GM13977 (cell line): ENCODE measurements around the gene RDH14.

ENCODE experiments used
- DNase-seq: peaks from one replicate; pipeline ENCODE4 v3.0.0; 2012; ENCODE audit warnings: low spot score
- CTCF ChIP-seq: IDR thresholded peaks from 2 replicates; pipeline ENCODE4 v1.5.1; 2012; ENCODE audit warnings: mild to moderate bottlenecking, control low read depth; ENCODE audit not compliant: insufficient read depth; ENCODE audit errors: extremely low read depth, missing control alignments
- in situ Hi-C: fragments of 300-500 bp; cut with MboI; formaldehyde crosslinking; loops from one replicate; pipeline ENCODE4 v1.12.0; 2022; ENCODE audit warnings: low sequenced_read_pairs, low pct_unique_long_range_greater_than_20kb, mixed read lengths, inconsistent platforms; ENCODE audit not compliant: unreplicated experiment

The RDH14 gene

DNA sequence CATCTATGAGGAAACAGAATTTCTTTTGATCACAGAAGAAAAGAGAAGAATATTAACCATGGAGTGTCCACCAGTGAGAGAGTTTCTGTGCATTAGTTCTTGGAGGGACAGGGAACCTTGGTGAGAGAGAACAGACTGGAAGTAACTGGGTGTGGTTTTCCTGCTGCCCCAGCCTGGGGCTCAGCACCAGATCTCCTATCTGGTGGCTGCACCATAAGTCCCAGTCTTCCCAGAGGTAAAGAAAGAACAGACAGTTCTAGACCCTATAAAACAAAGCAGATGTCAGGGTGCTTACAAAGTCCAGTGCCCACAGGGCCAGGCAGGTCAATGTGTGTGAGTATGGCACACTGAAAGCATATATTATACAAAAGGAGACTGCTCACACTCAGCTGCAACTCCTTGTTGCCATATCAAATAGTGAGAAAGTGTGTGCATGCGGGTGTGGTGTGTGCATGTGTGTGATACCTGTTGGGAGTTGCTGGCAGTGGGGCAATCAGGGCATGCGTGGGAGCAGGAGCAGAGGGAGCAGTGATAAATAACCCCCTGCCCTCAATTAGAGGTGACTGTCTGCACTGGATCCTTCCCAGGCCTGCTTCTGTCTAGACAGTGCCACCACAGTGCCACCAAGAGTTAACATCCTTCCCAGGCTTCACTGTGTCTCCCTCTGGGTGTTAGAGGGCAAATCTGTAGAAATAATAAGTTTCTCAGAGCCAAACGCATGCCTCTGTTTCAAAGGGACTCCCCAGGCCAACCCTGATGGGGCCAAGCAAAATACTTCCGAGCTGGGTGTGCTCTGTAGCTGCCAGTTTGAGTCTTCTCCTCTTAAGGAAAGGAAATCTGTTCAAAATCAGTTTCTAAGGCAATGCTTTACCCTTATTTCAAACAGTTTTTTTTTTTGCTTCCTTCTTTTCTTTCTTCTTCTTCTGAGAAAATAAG, 45.7 kb downstream of the RDH14 start:
- no peak for TF ChIP-seq CTCF
- peak; percentile 5 for DNase-seq
- in situ Hi-C loops: loop anchor here (25.0 kb wide), 2 partner anchors 848 to 1348 kb away; partner anchors contain the start of gene OSR1

DNA sequence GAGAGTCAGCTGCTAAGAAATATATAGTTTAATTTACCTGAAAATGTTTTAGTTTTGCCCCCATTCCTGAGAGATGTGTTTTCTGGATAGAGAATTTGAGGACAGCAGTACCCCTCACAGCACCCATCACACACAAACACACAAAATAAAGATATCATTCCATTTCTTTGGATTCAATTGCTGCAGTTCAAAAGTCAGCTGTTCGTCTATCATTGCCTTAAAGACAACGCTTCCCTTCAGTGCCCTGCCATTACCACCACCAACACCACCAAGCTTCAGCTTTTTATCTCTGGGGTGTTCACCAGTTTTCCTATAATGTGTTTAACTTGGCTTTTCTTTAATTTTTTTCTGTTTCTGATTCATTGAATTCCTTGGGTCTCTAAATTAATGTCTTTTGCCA, 49.7 kb downstream of the RDH14 start:
- no peak for TF ChIP-seq CTCF
- no peak for DNase-seq
- in situ Hi-C loops: loop anchor here (25.0 kb wide), 2 partner anchors 852 to 1352 kb away; partner anchors contain the start of gene OSR1

DNA sequence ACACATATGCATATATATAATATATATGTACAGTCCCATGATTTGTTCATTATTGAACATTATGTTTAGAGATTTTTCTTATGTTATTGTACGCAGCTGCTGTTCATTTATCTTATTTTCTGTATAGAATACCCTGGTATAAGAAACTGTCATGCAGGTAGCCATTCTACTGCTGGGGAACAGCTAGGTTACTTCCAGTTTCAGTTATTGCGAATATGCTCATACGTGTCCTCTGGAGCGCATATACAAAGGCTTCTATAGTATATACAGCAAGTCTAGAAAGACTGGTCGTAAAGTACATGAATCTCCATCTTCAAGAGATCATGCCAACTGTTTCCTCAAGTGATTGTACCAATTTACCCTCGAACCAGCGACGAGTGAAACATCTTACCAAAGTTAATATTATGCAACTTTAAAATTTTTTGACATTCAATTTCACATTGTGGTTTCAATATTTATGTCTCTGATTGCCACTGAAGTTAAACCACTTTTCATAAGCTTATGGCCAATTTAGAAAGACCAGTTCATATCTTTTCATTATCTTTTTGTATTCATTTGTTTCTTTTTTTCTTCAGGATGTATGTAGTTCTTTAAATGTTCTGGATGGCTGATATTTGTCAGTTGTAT, 53.5 kb downstream of the RDH14 start:
- in situ Hi-C loops: loop anchor here (25.0 kb wide), 2 partner anchors 855 to 1355 kb away; partner anchors contain the start of gene OSR1
- TF ChIP-seq CTCF: no peak
- DNase-seq: no peak

DNA sequence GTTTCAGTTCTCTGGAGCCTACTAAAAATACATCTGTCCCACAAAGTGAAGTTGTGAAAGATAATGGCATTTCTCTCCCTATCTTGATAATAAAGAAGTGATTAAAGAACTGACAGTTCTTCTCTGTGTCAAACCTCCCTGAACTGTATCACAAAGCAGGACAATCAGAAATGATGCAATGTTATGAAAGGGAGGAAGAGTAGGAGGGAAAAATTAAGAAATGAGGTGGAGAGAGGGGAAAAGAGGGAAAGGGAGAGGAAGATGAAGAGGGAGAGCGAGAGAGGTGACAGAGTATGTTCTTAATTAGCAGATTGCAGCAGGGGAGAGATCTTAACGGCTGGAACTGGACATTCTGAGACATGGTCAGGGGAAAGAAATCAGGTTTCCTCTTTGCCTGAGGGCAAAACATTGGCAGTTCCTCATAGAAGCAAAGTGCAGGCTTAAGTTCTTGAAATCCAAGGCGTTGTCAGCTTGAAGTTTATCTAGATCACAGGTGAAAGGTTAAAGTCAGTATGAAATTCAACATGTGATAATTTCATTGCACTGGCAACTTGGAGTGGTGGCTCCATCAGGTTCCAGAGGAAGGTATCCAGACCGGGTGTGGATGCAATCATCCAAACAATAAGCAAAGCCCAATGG, 54.6 kb downstream of the RDH14 start:
- no peak for TF ChIP-seq CTCF
- in situ Hi-C loops: loop anchor here (25.0 kb wide), 2 partner anchors 856 to 1356 kb away; partner anchors contain the start of gene OSR1
- DNase-seq: no peak
